WERI-Rb-1 (cell line): ENCODE data around the gene MAP2K2.

ENCODE experiments used
- DNase-seq: peaks from one replicate; pipeline ENCODE4 v3.0.0-alpha.2; 2020
- H3K27ac ChIP-seq: fragments of 250-450 bp; sonication (Bioruptor Pico); 2 replicates; pipeline ENCODE4 v1.5.1; 2020; ENCODE audit warnings: mild to moderate bottlenecking, moderate library complexity
- H3K27me3 ChIP-seq: fragments of 250-450 bp; sonication (Bioruptor Pico); 2 replicates; pipeline ENCODE4 v1.5.1; 2021; ENCODE audit warnings: mild to moderate bottlenecking, low read depth, moderate library complexity; ENCODE audit not compliant: insufficient read depth, severe bottlenecking
- H3K36me3 ChIP-seq: fragments of 250-450 bp; sonication (Bioruptor Pico); 2 replicates; pipeline ENCODE4 v1.5.1; 2020; ENCODE audit warnings: mild to moderate bottlenecking, moderate library complexity
- H3K4me3 ChIP-seq: 2 replicates; pipeline ENCODE4 v1.5.1; 2011; ENCODE audit warnings: low read depth, mild to moderate bottlenecking, control low read depth, low read length
- H3K9me3 ChIP-seq: fragments of 250-450 bp; sonication (Bioruptor Pico); 2 replicates; pipeline ENCODE4 v1.5.1; 2021; ENCODE audit warnings: mild to moderate bottlenecking, moderate library complexity; ENCODE audit not compliant: severe bottlenecking
- CTCF ChIP-seq: IDR thresholded peaks from 2 replicates; pipeline ENCODE4 v1.5.1; 2011; ENCODE audit warnings: low read depth, mild to moderate bottlenecking, control low read depth, inconsistent platforms, low read length

The MAP2K2 gene

GRCh38 chr19:4102339-4103079 is 21.4 kb downstream of the MAP2K2 start:
- no peak overlapping the region for H3K4me3 ChIP-seq
- H3K27me3 ChIP-seq = no peaks in the 10 kb centered on the region
- H3K9me3 ChIP-seq = no peaks in the 10 kb centered on the region
- TF ChIP-seq CTCF = 0 out of 2 replicates have a peak, but pooled peaks have one; percentile 3
- no peak for DNase-seq
- no peak overlapping the region for H3K27ac ChIP-seq
- peaks cover 63% of the 10 kb centered on the region for H3K36me3 ChIP-seq

GRCh38 chr19:4101496-4101770 is 22.5 kb downstream of the MAP2K2 start:
- no peak overlapping the region for H3K27ac ChIP-seq
- H3K36me3 ChIP-seq = peaks cover 60% of the 10 kb centered on the region
- no peak for TF ChIP-seq CTCF
- H3K4me3 ChIP-seq = no peak overlapping the region
- no peaks in the 10 kb centered on the region for H3K27me3 ChIP-seq
- no peak for DNase-seq
- H3K9me3 ChIP-seq = no peaks in the 10 kb centered on the region

- Histone ChIP-seq H3K9me3 (no peaks in the 10 kb centered on the region), H3K27me3 (no peaks in the 10 kb centered on the region), H3K4me3 (no peak overlapping the region), H3K27ac (no peak overlapping the region), H3K36me3 (peaks cover 58% of the 10 kb centered on the region)
- no peak for TF ChIP-seq CTCF
- no peak for DNase-seq
Observed at GRCh38 chr19:4100647-4101495, 23.1 kb downstream of the MAP2K2 start.

GRCh38 chr19:4099041-4099764 is 24.7 kb downstream of the MAP2K2 start:
- no peak for DNase-seq
- no peak for TF ChIP-seq CTCF
- Histone ChIP-seq H3K36me3 (peaks cover 64% of the 10 kb centered on the region), H3K4me3 (no peak overlapping the region), H3K27me3 (no peaks in the 10 kb centered on the region), H3K27ac (no peak overlapping the region), H3K9me3 (no peaks in the 10 kb centered on the region)

GRCh38 chr19:4098493-4098892 is 25.4 kb downstream of the MAP2K2 start:
- no peak overlapping the region for H3K27ac ChIP-seq
- H3K36me3 ChIP-seq = peaks cover 68% of the 10 kb centered on the region
- no peaks in the 10 kb centered on the region for H3K9me3 ChIP-seq
- H3K4me3 ChIP-seq = no peak overlapping the region
- H3K27me3 ChIP-seq = no peaks in the 10 kb centered on the region
- no peak for DNase-seq
- TF ChIP-seq CTCF = no peak
